Measurements from ENCODE around the gene CALCR. TPM values are rescaled to one million over a fixed set of nuclear protein-coding genes. Genes with fewer than 3 reads are reported as not detected.
"Not testable (repeated sequence)": the region's sequence is repeated elsewhere in the genome, so short reads cannot be mapped to it uniquely, and the experiment has no call there.

Gene CALCR
- total RNA-seq, 1 donor from 2014 or later, result 0.49 TPM

DNA sequence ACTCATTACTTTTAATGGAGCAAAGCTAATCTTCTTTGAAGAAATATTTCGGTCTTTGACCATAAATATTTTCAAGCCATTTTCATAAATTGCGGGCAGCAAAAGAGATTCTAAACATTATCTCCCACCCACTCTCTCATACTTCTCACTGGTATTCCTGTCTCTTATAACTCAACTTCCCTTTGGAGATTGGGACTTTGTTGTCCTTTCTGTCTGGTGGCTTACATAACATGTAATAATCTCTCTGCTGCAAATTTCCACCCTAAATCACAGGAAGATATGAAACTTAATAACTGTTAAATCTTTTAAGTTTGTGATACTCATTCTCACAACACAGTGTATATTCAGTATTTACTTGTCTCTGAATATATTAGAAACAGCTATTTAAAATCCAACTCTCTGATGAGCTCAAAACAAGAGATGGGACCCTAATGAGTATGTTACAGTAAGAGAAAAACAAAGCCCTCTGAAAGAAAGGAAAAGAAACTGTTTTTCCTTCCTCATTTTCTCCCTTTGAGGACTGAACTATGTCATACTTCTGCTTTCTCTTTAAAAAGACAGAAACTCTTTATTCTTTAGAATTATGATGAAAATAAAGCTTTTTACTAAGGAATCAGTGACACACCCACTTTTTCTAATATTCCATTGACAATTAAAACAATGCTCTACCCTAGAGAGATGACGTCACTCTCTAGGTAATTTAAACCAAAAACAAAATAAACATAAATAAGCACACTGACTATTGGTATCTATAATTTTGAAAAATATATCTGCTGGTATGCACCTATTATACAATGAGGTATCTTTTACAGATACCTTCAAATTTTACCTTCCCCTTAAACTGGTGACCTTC, 14.7 kb downstream of the CALCR start:
- no peak for DNase-seq

DNA sequence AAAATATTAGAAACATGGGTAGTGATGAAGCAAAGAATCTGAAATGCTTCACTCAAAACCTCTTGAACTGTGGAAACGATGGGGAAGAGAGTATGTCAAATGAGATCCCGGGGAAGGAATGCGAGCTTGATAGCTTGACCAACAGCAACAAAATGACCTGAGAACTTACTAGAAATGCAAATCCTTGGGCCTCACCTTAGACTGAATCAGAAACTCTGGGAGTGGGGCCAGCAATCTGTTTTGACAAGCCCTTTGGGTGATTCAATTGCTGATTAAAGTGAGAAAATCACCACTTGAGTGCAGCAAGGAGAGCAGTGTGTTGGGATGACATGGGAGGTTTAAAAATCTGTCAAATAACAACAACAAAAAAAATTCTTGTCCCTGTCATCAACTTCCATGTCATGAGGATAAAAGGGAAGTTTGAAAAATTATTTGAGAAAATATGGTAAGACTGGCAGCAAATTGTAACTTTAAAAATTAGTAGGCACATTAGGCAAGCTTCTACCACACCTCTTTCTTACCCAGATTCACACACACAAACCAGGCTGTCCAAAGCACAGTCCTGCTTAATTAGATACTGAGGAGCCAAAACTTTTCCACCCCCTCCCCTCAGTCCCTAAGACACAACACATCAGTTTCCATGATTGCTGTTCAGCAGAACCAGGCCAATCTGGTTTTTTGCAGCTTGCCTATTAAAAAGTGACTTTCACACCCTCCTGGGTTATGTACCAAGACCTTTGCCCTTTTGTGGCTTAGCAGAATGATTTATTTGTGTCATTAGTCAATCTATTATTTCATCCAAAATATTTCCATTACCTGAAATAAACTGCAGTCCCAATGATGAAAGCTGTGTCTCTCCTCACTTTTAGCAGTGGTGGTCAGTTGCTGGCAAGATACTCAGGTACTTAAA, 15.6 kb downstream of the CALCR start:
- DNase-seq, result no peak

DNA sequence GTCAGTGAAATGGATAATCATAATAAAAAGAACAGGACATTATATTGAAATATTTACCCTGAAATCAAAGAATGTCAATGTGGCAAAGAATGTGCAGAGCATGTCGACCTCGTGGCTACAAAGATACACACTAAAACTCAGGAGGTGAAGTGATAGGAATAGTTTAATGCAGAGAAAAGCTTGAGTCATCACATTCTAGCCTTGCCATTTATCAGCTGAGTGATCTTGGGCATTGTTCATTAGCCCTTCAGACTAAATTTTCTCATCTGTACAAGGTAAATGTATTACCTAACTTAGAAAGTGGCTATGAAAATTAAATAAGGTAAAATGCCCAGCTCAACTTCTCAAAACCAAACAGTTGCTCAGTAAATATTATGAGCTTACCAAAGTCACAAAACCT, 22.6 kb downstream of the CALCR start:
- no peak for DNase-seq

DNA sequence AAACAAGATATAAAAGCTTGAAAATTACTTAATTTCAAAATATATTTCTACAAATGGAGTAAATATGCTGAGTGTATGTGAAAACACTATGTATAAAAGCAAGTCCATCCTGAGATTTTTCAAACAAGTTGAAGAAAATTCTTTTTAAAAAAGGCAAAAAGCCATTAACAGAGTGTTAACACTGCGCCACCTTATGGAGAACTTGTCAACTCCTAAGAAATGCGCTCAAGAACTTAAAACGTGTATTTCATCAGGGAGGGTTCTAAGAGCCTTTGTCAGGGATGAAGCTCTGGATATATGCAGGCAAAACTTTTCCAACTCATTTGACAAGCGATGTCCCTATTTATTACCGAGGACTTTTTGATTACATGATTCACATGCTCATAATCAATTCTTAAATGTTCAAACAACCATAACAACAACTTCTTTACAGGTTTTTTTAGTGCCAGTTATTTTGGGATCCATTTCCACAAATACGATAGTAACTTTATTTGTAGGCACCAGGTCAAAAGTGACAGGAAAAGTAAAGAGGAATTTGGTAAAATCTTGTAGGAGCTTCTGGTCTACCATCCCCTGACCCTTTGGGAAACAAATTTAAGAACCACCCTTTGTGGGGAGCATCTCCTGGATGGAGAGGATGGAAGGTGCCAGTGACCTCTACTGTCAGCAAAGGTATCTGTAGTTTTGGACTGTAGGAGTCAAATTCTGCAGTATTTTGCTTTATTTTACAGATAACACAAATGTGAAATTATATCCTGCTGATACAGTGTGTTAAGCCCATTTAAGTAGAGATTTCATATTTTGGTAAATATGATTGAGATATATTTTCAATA, 23.2 kb downstream of the CALCR start:
- DNase-seq, result peak; percentile 41

DNA sequence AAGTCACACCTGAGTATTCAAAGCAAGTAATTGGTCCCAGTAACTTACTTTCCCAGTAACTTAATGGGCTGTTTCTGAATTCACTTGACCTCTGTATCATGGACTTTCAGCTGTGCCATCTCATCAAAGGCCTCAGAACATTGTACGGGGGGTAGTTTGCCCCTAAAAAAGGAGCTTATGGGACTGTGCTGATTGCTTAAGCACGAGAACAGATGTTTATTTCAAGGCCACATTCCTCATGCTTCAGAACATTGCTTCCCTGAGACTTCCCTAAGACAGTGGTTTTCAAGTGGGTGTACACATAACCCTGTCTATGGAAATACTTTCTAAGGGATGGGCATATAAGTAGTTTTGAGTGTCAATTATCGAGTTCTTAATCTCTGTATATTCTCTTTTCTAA, 26.8 kb downstream of the CALCR start:
- no peak for DNase-seq

DNA sequence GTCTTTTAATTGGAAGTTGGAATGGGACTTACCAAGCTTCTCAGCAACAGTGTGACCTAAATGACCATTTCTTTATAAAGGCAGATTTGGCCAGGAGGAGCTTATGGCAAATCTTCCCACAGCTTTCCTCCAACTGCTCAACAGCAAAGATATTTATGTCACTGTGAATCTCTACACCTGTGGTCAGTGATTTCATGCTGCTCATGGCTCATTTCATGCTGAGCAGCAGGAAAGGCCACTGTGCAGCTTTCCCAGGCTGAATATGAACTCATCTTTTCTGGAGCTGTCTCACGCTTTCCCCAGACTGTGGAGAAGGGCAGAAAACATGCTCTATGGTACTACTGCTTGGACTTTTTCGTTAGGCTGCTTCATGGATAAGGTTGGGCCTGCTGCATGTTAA, 29.8 kb downstream of the CALCR start:
- no peak for DNase-seq

DNA sequence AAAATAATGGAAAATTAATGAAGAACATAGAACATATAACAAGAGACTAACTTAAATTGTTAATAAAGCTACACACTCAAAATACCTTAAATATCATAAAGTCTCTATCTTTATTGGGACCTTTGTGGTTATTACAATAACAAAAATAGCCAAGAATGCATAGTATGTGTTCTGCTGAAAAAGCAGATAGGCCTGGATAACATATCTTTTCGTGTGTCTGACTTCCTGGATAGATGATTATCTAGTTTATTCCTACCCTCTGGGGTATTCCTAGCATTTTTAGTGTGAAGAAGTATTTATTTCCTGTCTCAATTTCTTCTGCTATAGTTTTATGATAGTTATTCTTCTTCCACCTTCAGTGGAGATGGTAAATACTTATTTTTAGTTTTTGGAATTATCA, 36.5 kb downstream of the CALCR start:
- DNase-seq, result no peak

DNA sequence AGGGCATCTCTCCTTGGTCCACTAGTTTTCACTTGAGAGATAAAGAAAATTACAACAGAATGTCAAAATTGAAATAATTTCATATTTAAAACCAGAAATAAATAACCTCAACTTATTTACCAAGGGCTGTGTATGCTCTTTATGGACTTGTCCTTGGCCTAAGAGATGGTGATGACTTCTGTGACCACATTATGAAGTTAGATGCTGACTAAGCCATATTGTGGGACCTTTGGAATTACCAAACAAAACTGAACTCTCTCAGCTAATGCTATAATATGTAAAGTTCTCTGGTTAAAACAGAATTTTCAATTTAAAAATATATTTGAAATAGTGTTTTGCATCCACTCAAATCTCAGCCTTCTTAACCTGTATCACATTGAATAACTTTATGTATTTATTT, 38.9 kb downstream of the CALCR start:
- no peak for DNase-seq

DNA sequence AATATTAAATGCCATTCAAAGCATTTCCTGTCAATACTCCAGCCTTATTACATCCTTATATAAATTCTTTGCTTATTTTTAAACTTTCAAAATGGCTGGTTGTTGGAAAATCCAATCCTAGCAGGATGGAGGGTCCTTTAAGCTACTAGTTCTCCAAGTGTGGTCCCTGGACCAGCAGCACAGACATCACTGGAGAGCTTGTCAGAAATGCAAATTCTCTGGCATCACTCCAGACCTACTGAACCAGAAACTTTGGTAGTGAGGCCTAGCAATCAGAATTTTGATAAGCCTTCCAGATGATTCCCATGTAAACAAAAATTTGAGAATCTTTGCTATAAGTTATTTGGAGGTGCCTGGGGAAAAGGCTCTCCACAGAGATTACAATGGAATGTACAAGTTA, 43.8 kb downstream of the CALCR start:
- no peak for DNase-seq

DNA sequence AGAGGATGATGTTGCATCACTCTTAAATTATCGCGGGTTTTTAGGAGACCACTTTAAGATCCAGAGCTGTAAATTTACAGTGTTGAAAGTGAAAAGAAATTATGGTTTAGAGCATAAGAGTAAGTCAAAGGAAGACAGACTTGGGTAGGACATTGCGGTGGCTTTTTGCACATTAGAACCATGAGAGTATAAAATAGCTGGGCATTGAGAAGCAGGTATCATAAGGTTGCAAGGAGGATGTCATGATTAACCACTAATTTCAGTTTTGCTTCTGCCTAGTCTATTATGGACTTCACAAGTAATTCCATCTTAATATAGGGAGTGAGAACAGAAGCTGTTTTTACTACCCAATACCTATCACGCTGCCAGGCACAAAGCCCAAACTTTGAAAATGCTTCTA, 57.7 kb downstream of the CALCR start:
- DNase-seq, result no peak

DNA sequence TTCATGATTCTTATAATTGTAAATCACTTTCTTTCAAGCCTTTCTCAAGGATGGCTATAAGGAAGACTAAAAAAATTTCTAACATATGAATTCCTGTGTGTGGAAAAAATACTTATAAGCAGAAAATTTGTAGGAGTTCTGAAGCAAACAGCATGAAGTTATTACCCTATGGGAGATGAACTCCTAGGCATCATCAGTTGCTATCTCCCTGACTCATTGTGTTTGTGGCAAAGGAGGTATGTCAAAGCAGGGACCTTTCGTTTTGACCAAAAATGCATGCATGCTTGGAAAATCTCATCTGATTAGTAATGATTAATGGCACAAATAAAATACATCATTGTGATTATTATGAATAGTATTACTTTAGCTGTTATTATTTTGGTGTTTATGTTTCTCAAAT, 59.4 kb downstream of the CALCR start:
- no peak for DNase-seq

DNA sequence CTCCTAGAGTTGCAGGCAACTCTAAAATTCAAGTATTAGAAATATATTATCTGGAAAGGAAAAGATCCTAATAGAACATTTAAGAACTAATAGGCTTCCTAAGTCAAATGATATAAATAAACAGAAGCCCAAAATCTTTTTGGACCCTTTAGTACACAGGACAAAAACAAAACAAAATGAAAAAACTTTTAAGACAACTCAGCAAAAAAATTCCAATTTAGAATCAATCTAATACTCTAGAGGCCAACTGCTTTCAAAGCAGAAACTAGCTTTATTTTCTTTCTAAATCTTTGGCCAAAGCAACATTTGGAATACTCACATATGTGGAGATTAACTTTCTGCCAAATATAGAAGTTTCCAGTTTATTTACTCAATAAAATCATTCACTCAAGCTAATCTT, 65.2 kb downstream of the CALCR start:
- peak; percentile 13 for DNase-seq

DNA sequence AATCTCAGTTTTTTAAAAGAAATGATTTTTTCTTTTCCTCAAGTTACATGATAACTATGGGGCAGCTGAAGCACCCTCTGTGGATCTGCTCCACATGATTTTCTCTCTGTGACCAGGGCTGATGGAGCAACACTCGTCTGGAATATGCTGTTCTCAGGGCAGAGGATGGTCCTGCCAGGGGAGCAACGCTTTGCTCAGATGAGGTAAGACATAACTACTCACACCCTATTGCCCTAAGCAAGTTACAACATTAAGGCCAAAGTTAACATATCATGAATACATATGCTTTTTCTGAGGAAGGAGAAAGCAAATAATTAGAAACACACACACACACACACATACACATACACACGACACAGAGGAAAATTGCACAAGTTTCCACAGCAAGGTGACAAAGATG, 71.4 kb downstream of the CALCR start:
- no peak for DNase-seq

DNA sequence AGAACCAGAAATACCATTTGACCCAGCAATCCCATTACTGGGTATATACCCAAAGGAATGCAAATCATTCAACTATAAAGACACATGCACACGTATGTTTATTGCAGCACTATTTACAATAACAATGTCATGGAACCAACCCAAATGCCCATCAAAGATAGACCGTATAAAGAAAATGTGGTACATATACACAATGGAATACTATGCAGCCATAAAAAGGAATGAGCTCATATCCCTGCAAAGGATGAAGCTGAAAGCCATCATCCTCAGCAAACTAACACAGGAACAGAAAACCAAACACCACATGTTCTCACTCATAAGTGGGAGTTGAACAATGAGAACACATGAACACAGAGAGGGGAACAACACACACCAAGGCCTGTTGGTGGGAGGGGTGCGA, 82.7 kb downstream of the CALCR start:
- DNase-seq, result not testable (repeated sequence)

DNA sequence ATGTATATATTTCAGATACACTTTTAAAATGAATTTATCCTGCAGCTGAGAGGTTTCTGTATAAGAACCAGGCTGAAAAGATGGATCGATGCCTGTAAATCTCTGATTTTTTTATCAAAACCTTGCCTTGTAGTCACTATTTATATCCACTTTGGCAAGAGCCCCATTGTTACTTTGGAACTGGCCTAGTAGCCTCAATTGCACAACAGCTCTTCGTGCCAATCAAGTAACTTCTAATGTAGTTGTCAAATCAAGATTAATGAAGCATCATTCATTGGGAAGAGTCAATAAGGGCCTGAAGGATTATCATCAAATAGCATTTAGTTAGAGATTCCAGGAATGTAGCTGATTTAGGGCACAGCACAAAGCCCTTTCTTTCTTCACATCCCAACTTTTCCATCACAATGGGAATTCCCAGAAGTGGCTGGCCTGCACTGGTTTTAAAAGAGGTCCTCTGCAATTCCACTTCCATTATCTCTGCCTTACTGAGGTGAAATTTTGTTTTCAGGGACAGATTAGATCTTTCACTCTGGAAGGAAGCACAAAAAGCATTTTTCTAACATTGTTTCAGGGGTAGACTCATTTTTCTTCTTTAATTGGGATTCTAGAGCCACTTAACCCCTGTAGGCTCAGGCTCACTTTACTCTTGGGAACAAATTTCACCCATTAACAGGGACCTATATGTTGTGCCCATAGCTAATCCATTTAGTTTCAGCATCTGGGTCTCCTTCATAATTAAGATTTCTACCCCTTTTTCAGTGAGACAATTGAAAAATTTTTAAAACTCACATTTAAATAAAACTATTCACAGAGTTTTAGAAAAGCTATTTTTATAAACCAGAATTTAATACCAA, 97.8 kb downstream of the CALCR start:
- no peak for DNase-seq

DNA sequence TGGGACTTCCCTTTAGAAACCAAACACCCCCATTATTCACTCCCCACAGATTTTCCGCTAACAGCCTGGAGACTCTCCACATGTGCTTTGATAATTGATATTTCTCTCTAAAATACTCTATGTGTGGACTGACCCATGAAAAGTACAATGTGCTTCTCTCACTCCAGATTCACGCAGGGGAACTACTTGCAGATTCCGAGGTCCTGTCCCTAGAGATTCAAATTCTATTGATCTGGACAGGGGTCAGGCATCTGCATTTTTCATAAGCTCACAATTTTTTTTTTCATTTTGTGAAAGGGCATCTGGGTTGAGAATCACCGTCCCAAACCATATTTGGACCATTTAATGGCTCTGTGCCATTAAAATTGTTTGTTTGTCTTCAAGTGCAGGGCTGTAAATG, 98.7 kb downstream of the CALCR start:
- DNase-seq, result no peak

DNA sequence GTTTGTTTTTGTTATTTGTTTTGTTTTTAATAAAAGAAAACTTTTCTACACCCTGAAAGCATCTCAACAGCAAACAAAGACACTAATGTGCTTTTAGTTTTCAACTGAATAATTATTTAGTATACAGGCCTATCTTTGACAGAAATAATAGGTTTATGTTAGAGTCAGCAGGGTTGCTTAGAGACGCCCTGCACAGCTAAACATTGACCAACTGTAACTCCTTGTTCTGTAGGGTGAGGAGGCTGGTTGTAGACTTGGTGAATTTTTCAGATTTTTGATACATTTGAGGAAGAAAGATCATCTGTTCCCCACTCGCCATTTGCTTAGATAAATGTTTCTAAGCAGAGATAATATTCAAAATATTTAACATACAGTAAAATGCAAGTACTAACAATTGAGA, 103.1 kb downstream of the CALCR start:
- DNase-seq, result no peak

DNA sequence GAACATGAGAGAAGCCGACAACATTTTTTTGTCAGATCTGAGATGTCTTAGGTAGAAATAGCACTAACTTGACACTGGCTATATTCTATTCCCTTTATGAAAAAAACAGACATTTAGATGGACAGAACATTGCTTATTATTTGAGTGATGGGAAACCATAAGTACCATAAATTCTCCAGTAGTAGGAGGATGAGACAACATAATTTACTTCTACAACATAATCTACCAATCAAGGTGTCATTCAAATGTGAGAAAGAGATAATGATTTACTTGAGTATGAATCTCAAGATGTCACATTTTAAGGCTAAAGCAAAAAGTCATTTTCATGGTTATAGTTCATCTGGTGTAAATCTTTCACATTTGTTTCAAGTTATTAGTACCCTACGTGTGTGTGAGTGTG, 110.8 kb downstream of the CALCR start:
- DNase-seq, result no peak

DNA sequence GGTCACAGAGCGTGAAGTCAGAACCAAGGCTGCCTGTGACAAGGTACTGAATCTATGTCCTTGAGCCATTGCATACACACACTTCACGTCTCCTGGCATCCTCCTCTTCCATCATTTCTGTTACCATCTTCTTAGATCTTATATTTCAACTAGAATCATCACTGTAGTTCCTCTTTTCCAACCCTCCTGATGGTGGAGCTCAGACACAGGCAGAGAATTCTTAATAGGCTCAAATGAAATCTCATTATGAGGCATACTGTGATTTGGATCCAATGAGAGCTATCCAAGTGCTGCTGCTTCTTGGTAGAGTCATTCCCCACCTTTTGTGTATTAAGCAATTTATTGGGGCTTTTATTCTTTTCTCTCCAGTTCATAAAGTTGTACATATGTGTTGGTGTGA, 113.2 kb downstream of the CALCR start:
- DNase-seq, result no peak

DNA sequence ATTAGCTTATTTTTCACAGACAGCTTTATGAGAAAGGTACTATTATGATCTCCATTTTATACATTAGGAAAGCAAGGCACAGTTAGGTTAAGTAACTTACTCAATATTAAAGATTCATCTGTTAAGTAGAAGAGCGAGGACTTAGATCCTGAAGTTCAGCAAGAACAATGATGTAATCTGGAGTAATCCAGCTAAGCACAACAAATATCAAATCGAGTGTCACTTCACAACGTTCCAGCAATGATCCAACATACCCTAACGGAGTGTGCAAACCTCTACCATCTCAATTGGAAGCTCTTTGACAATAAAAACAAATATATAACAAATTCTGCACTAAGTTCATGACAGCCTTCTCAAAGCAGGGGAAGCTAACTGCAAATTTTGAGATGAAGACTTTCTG, 121.3 kb downstream of the CALCR start:
- DNase-seq, result no peak

DNA sequence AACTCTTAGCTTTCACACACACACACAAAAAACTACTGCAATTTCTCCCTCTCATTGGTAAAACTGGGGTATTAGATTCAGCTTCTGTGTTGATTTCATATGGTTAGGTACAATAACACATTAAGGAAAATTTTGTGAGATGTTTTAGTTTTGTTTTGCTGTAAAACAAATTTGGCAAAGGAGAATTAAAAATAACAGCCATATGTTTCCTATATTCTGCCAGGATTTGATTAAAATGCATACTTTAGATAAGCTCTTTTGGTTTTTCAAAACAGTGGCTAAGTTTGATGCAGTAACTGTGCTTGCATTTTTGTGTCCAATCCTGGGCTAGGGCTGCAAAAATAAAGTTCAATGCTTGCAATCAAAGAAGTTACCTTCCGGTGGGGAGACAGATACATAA, 126.3 kb downstream of the CALCR start:
- DNase-seq, result no peak

DNA sequence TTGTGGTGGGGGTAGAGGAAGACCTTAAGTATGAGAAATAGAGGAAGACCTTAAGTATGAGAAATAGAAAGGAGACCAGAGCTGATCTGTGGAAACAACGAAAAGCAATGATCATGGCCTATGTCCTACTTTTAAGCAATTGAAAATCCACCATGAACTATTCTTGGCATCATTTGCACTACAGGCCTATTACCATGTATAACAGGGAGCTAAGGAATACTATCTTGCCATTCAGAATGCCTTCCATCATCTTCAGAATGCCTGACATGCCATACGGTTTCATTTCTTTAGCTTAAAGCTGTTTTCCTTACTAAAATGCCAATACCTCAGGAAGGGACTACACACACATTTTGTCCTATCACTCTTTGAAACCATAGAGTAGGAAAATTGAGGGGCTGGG, 127.0 kb downstream of the CALCR start:
- no peak for DNase-seq

Data from skin of body (tissue), 2 donors.